T1000 (cell line): ENCODE measurements around the gene SLC38A3.

Experiments used
- DNase-seq: peaks from one replicate; lab custom pipeline; 2025; ENCODE audit warnings: mixed read lengths; lab: John Stamatoyannopoulos, UW

Gene SLC38A3

DNA sequence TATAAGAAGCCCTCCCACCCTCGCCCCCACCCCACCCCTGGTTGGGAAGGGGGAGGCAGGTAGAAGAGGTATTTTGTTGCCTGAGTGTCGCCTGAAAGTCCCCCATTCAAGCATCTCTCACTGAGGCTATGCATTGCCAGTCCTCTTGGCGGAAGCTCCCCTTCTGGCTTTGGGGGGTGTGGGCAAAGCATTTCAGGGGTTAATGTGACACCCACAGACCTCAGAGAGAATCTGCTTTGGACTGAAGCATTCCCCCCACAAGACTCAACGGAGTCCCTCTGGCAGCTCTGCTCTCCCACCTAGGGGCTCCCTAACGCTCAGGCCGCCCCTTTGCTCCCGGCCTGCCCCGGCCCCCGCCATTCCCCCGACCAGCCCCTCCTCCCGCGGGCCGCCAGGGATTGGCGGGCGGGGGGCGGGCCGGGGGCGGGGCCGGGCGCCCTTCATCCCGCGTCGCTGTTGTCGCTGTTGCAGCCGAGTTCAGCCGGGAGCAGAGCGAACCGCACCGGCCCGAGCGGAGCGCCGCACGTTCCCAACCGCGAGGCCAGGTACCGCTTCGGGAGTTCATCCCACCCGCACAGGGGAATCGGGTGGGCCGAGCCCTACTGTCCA lies at the start of gene SLC38A3:
Gene SLC38A3 (plus strand): TSS at position 468 of the 609 bp plus-strand sequence. CDS start 8,929 bp downstream, outside the sequence.
- DNase-seq: no peak

- DNase-seq: no peak
Measured at GRCh38 chr3:50155491-50155878, 49.6 kb upstream of the SLC38A3 start.

DNA sequence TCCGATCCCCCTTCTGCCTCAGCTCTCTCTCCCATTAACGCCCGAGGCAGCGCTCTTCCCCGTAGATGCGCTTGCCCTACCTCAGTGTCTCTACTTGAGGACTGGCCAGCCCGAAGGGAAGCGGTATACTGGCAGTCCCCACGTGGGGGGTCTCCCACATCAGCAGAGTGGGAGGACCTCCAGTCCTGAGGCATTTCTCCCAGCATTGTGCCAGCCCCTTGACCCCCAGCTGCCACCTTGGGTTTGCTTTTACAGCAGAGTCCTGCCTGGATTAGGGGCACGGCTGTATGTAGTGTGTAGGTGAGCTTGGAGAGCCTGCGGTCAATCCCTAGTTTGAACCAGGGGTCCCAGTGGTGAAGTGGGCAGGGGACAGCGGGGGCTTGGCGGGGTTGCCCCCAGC lies 49.2 kb upstream of the SLC38A3 start:
- no peak for DNase-seq

- no peak for DNase-seq
Measured at GRCh38 chr3:50156549-50157493, 48.2 kb upstream of the SLC38A3 start.

DNA sequence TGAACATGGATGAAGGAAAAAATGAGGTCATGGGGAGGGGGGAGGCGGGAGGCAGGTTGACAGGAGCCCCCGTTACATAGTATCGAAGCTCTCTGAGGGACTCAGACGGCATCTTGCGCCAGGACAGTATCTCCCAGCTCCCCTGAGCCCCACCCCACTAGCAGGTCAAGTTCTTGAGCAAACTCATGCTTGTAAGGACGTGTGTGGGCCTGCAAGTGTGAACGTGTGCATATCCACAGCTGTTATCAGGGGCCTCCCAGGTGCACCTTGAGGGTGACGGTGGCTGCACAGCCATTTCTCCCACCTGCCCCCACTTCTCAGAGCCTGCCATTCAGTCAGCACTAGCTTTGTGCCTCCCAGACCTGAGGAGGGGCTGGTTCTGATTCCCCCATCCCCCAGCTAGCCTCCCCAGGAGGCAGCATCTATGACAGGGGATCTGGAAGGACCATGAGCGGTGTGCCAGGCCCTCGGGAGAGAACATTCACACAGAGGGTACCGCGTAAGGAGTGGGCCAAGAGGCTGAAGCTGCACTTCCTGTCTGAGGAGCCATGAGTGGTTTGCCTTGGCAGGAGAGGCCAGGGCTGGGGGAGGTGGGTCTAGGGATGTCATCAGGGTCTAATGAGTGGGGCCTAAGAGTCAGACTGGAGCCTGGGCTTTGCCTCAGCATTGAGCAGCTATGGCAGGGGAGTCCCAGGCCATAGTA lies 47.1 kb upstream of the SLC38A3 start:
- DNase-seq: no peak

- no peak for DNase-seq
Measured at GRCh38 chr3:50158530-50159146, 46.4 kb upstream of the SLC38A3 start.

GRCh38 chr3:50160561-50160983 lies 44.5 kb upstream of the SLC38A3 start:
- no peak for DNase-seq

GRCh38 chr3:50161320-50161719 lies 43.8 kb upstream of the SLC38A3 start:
- DNase-seq: no peak

GRCh38 chr3:50162034-50162883 lies 42.8 kb upstream of the SLC38A3 start:
- DNase-seq: no peak

- peak; percentile 71 for DNase-seq
Measured at GRCh38 chr3:50163572-50164455, 41.3 kb upstream of the SLC38A3 start.

DNA sequence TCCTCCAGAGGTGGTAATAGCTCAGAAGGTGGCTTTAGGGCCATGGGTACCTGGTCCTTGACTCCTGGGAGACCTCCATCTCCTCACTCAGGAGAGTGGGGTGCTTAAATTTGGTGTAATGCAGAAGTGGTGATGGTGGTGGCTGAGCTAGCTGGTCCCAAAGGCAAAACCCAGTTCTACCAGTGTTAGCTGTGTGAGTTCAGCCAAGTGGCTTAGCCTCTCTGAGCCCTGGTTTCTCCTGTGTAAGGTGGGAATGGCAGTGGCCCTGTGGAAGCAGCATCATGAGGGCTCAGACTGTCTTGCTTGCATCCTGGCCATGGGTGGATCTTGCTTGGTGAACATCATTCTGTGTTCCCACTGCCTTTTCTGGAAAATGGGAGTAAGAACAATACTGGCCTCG lies 40.6 kb upstream of the SLC38A3 start:
- no peak for DNase-seq

DNA sequence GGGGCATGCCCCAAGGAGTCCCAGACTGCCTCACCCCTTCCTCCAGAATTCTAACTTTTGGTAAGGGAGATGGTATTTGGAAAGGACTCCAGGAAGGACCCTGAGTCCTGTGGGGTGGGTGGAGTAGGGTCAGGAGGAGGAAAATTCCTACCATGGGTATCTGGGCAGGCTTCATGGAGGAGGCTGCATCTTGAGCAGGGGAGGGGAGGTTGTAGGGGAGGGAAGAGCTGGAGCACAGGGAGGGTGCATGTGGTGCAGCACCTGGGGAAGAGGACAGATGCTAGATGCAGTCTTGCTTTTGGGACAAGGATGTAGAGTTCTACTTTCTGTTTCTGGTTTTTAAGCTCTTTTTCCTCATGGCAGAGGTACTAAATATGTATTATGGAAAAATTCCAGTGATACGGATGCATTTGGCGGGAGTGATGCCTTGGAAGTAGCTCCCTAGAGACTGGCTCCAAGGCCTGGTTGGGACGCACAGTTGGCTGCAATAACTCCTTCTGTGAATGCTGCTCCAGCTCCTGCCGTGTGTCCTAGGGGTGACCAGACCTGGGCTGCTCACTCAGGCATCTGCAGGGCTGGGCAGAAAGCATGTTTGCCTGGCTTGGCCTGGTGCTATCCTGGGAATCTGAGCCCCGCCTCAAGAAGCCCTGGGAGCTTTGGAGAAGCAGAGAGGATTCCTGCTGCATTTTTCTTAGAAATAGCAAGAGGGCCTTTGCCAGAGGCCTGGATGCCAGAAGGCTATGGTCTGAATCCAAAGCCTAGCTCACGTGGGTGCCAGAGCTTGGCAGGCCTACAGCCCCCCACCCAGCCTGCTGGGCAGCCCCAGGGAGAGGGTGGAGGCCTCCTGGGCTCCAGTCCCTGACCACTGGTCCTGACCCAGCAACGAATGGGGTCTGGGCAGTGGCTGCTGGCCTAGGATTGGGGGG lies 39.8 kb upstream of the SLC38A3 start:
- DNase-seq: no peak

- no peak for DNase-seq
Measured at GRCh38 chr3:50165910-50166538, 39.0 kb upstream of the SLC38A3 start.

GRCh38 chr3:50166620-50167019 lies 38.5 kb upstream of the SLC38A3 start:
- DNase-seq: no peak

- DNase-seq: no peak
Measured at GRCh38 chr3:50167069-50167840, 37.8 kb upstream of the SLC38A3 start.

GRCh38 chr3:50167841-50168209 lies 37.2 kb upstream of the SLC38A3 start:
- DNase-seq: no peak

DNA sequence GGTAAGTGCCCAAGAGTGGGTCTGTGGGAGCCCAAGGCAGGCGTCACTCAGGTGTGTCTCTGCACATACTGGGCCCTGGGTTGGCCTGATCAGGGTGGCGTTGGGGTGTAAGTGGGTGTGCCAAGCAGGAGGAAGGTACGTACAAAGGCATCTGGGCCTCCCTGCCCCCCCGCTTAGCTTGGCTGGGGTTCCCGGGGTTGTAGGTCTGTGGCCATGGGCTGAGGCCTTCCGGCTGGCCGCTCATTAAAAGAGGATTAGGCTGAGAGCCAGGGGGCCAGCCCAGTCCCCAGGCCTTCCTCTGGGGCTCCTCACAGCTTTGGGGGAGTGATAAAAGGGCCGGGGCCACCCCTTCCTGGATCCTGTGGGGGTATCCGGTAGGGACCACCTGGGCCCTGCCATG lies 36.7 kb upstream of the SLC38A3 start:
- DNase-seq: no peak

DNA sequence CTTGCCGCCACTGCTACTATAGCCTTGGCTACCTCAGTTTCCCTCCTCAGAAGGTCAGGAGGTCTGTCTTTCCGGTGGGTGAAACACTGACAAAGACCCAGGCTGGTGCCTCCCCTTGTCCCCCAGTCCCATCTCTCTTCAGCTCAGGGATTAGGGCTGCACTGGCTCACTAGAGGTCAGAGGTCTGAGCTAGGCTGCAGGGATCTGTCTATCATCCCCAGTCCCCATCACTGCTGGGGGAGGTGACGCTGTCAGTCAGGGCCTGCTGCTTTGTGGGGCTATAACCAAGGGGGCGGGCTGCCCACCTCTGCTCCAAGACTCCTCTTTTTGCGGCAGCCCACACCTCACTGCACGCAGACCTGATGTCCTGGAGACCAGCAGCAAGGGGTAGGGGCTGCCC lies 36.3 kb upstream of the SLC38A3 start:
- no peak for DNase-seq
